A673 (cell line): ENCODE data around the gene TMEM108.

Experiments used
- CTCF ChIP-seq: fragments of 300-800, 200-600 bp; sonication (generic); conservative IDR thresholded peaks from 2 replicates; pipeline ENCODE4 v1.5.1; 2017; ENCODE audit warnings: low read depth, mild to moderate bottlenecking, antibody characterized with exemption, low read length, moderate library complexity, mixed read lengths
- EZH2 ChIP-seq: fragments of 200-600 bp; sonication (generic); IDR thresholded peaks from 2 replicates; pipeline ENCODE4 v1.6.1; 2017; ENCODE audit warnings: borderline replicate concordance, low read depth, mild to moderate bottlenecking, mixed read lengths, antibody characterized with exemption, low read length; ENCODE audit not compliant: poor library complexity, severe bottlenecking

- TF ChIP-seq CTCF: no peak
- no peak for TF ChIP-seq EZH2
Measured at GRCh38 chr3:133439563-133439962, 401.4 kb downstream of the TMEM108 start.
